GM12865 (cell line): ENCODE data around the gene KCND3.

Source experiments
- DNase-seq: peaks from one replicate; pipeline ENCODE4 v3.0.0; 2010; ENCODE audit warnings: low read depth
- H3K4me3 ChIP-seq: 2 replicates; pipeline ENCODE4 v1.5.1; 2011; ENCODE audit warnings: mild to moderate bottlenecking, low read depth, low read length, control low read depth
- CTCF ChIP-seq: IDR thresholded peaks from 2 replicates; pipeline ENCODE4 v1.5.1; 2011; ENCODE audit warnings: low read length, control low read depth, low read depth, inconsistent platforms; ENCODE audit not compliant: insufficient read depth; ENCODE audit errors: missing control alignments

KCND3 gene

GRCh38 chr1:111832521-111833155 is 156.8 kb downstream of the KCND3 start:
- no peak overlapping the region for H3K4me3 ChIP-seq
- no peak for TF ChIP-seq CTCF
- no peak for DNase-seq

GRCh38 chr1:111831153-111831552 is 158.3 kb downstream of the KCND3 start:
- DNase-seq, result no peak
- H3K4me3 ChIP-seq, result no peak overlapping the region
- TF ChIP-seq CTCF, result no peak

GRCh38 chr1:111827946-111828345 is 161.5 kb downstream of the KCND3 start:
- no peak for DNase-seq
- TF ChIP-seq CTCF, result no peak
- no peak overlapping the region for H3K4me3 ChIP-seq

- H3K4me3 ChIP-seq, result no peak overlapping the region
- no peak for TF ChIP-seq CTCF
- no peak for DNase-seq
These were observed 163.2 kb downstream of the KCND3 start for GRCh38 chr1:111826278-111826677.

GRCh38 chr1:111825217-111825616 is 164.3 kb downstream of the KCND3 start:
- TF ChIP-seq CTCF, result no peak
- H3K4me3 ChIP-seq, result no peak overlapping the region
- no peak for DNase-seq

GRCh38 chr1:111822138-111822537 is 167.3 kb downstream of the KCND3 start:
- TF ChIP-seq CTCF, result no peak
- no peak overlapping the region for H3K4me3 ChIP-seq

GRCh38 chr1:111821121-111821745 is 168.2 kb downstream of the KCND3 start:
- DNase-seq, result no peak
- no peak overlapping the region for H3K4me3 ChIP-seq
- TF ChIP-seq CTCF, result no peak

More at GRCh38 chr1:111822138-111822537, 167.3 kb downstream of the KCND3 start:
- no peak for DNase-seq
